HCT116 (cell line): ENCODE data around the gene C3orf52. TPM values are rescaled to one million over a fixed set of nuclear protein-coding genes. Genes with fewer than 3 reads are reported as not detected.

Experiments used
- ATAC-seq: fragments of 200-7000 bp; cut with Tn5 transposase; 2 replicates; pipeline ENCODE4 v1.9.1; 2020; ENCODE audit warnings: mild to moderate bottlenecking, moderate library complexity
- BruUV-seq: library from RNA; stranded (reverse); fragments of 400-500 nt; replicated peaks from 2 replicates; lab custom pipeline; 2021; lab: Mats Ljungman, UMichigan
- CTCF ChIA-PET: fragments of 300-600 bp; sonication (Branson Sonifier 250); formaldehyde crosslinking; loops from one replicate; lab custom pipeline; 2021; ENCODE audit warnings: antibody characterized with exemption; lab: Charles Lee
- POLR2A ChIA-PET: fragments of 300-600, 350-600 bp; sonication (Branson Sonifier 250); formaldehyde crosslinking; loops from one replicate; lab custom pipeline; 2021; ENCODE audit warnings: antibody characterized with exemption; lab: Charles Lee
- RAD21 ChIA-PET, 2 experiments: fragments of 300-600 bp; sonication (Branson Sonifier 250); formaldehyde crosslinking; loops; one replicate each; lab custom pipeline; 2023; ENCODE audit warnings: low total read pairs in 2 of 2; ENCODE audit not compliant: uncharacterized antibody in 2 of 2, unreplicated experiment in 2 of 2, low non-redundant PET in 1 of 2; lab: Charles Lee
- DNase-seq: peaks from one replicate; pipeline ENCODE4 v3.0.0-alpha.2; 2010; ENCODE audit warnings: low read depth, low spot score
- H2AFZ ChIP-seq: fragments of 200-600 bp; shearing (Covaris generic), sonication (generic); 2 replicates; pipeline ENCODE4 v1.6.1; 2017; ENCODE audit warnings: low read depth, mixed run types, mixed read lengths, antibody characterized with exemption, low read length; ENCODE audit not compliant: poor library complexity, severe bottlenecking
- H3K27ac ChIP-seq: 2 replicates; pipeline ENCODE4 v1.5.1; 2012; ENCODE audit warnings: low read depth, low read length
- H3K27me3 ChIP-seq: fragments of 200-600 bp; sonication (generic); 2 replicates; pipeline ENCODE4 v1.6.1; 2016; ENCODE audit warnings: mixed run types, low read length, mixed read lengths; ENCODE audit not compliant: insufficient read depth
- H3K36me3 ChIP-seq, 2 experiments: fragments of 200-500 bp in 1 of 2; fragments of 200-600 bp in 1 of 2; sonication (Bioruptor generic) in 1 of 2; sonication (generic) in 1 of 2; 2 replicates each; pipeline versions ENCODE4 v1.5.1 to v1.6.1; 2014 to 2016; ENCODE audit warnings: low read length in 2 of 2, inconsistent platforms in 1 of 2, mixed read lengths in 1 of 2, mixed run types in 1 of 2; ENCODE audit not compliant: insufficient read depth in 2 of 2, control insufficient read depth in 1 of 2
- H3K4me1 ChIP-seq, 2 experiments: fragments of 200-600 bp in 1 of 2; sonication (generic) in 1 of 2; 2 replicates each; pipeline versions ENCODE4 v1.5.1 to v1.6.1; 2012 to 2017; ENCODE audit warnings: low read length in 2 of 2, inconsistent platforms in 1 of 2, mild to moderate bottlenecking in 1 of 2, mixed read lengths in 1 of 2, mixed run types in 1 of 2, moderate library complexity in 1 of 2; ENCODE audit not compliant: insufficient read depth in 2 of 2, control insufficient read depth in 1 of 2
- H3K4me2 ChIP-seq: fragments of 200-600 bp; sonication (generic); 2 replicates; pipeline ENCODE4 v1.6.1; 2017; ENCODE audit warnings: mixed run types, low read length, mixed read lengths
- H3K4me3 ChIP-seq, 2 experiments: fragments of 200-600 bp in 1 of 2; sonication (generic) in 1 of 2; replicated peaks in 1 of 2; 2 replicates each; pipeline ENCODE4 v1.5.1; 2011 to 2016; ENCODE audit warnings: low read length in 2 of 2, control low read depth in 1 of 2, low read depth in 1 of 2, mild to moderate bottlenecking in 1 of 2, mixed read lengths in 1 of 2, mixed run types in 1 of 2
- H3K79me2 ChIP-seq: fragments of 200-600 bp; sonication (generic); 2 replicates; pipeline ENCODE4 v1.6.1; 2017; ENCODE audit warnings: mild to moderate bottlenecking, mixed run types, low read length, moderate library complexity, mixed read lengths; ENCODE audit not compliant: insufficient read depth
- H3K9ac ChIP-seq: fragments of 200-600 bp; sonication (generic); 2 replicates; pipeline ENCODE4 v1.6.1; 2016; ENCODE audit warnings: low read length, mixed read lengths
- H3K9me2 ChIP-seq: fragments of 200-600 bp; sonication (generic), shearing (Covaris generic); 2 replicates; pipeline ENCODE4 v1.6.1; 2017; ENCODE audit warnings: mixed run types, mild to moderate bottlenecking, moderate library complexity; ENCODE audit not compliant: insufficient read depth
- H3K9me3 ChIP-seq, 2 experiments: fragments of 200-500 bp in 1 of 2; fragments of 200-600 bp in 1 of 2; sonication (Bioruptor generic) in 1 of 2; sonication (generic) in 1 of 2; 2 replicates each; pipeline ENCODE4 v1.6.1; 2014 to 2017; ENCODE audit warnings: low read length in 2 of 2, mixed read lengths in 2 of 2, inconsistent platforms in 1 of 2, low read depth in 1 of 2, mild to moderate bottlenecking in 1 of 2, mixed run types in 1 of 2, moderate library complexity in 1 of 2; ENCODE audit not compliant: control insufficient read depth in 1 of 2, insufficient read depth in 1 of 2
- H4K20me1 ChIP-seq: fragments of 200-600 bp; sonication (generic), shearing (Covaris generic); 2 replicates; pipeline ENCODE4 v1.6.1; 2017; ENCODE audit warnings: mixed run types, mild to moderate bottlenecking, moderate library complexity; ENCODE audit not compliant: insufficient read depth
- CEBPB ChIP-seq: IDR thresholded peaks from 2 replicates; pipeline ENCODE4 v1.6.1; 2012; ENCODE audit warnings: low read depth
- EGR1 ChIP-seq: IDR thresholded peaks from 2 replicates; pipeline ENCODE4 v1.6.1; 2012; ENCODE audit warnings: low read depth
- ELF1 ChIP-seq: IDR thresholded peaks from 2 replicates; pipeline ENCODE4 v1.6.1; 2012; ENCODE audit warnings: low read depth, borderline replicate concordance
- FOSL1 ChIP-seq: IDR thresholded peaks from 2 replicates; pipeline ENCODE4 v1.6.1; 2012; ENCODE audit warnings: low read depth
- JUND ChIP-seq: IDR thresholded peaks from 2 replicates; pipeline ENCODE4 v1.6.1; 2012
- POLR2A ChIP-seq: IDR thresholded peaks from 2 replicates; pipeline ENCODE4 v1.7.0; 2011; ENCODE audit warnings: borderline replicate concordance; ENCODE audit not compliant: insufficient read depth, insufficient read length; ENCODE audit errors: extremely low read depth
- RAD21 ChIP-seq: IDR thresholded peaks from 2 replicates; pipeline ENCODE4 v1.6.1; 2012; ENCODE audit warnings: low read depth, mild to moderate bottlenecking
- REST ChIP-seq: IDR thresholded peaks from 2 replicates; pipeline ENCODE4 v1.6.1; 2012; ENCODE audit warnings: low read depth
- SIN3A ChIP-seq: IDR thresholded peaks from 2 replicates; pipeline ENCODE4 v1.6.1; 2012; ENCODE audit warnings: low read depth
- TCF7L2 ChIP-seq: IDR thresholded peaks from 2 replicates; pipeline ENCODE4 v1.7.0; 2011; ENCODE audit warnings: borderline replicate concordance, inconsistent platforms; ENCODE audit not compliant: insufficient read depth, insufficient read length; ENCODE audit errors: extremely low read depth
- YY1 ChIP-seq: IDR thresholded peaks from 2 replicates; pipeline ENCODE4 v1.6.1; 2011; ENCODE audit warnings: low read length, low read depth, moderate library complexity, mild to moderate bottlenecking; ENCODE audit not compliant: insufficient replicate concordance; ENCODE audit errors: extremely low read depth
- ZBTB33 ChIP-seq: IDR thresholded peaks from 2 replicates; pipeline ENCODE4 v1.6.1; 2011; ENCODE audit warnings: mild to moderate bottlenecking, low read length, moderate library complexity; ENCODE audit not compliant: insufficient replicate concordance; ENCODE audit errors: extremely low read depth
- intact Hi-C: fragments of 100-400 bp; cut with micrococcal nuclease; formaldehyde crosslinking; loops from 2 replicates; pipeline ENCODE4 v1.10.0; 2022
- total RNA-seq: library from RNA; stranded (reverse); gene quantifications from one replicate; pipeline ENCODE4 v1.2.1, GENCODE V29; 2021; ENCODE audit not compliant: unreplicated experiment
- TF ChIP-seq, protein P1 (sequence below), 3 experiments: fragments of 200-600 bp in 1 of 3; sonication (generic) in 1 of 3; IDR thresholded peaks in 2 of 3; conservative IDR thresholded peaks in 1 of 3; 2 replicates each; pipeline ENCODE4 v1.5.1; 2012 to 2017; ENCODE audit warnings: low read depth in 2 of 3, low read length in 2 of 3, antibody characterized with exemption in 1 of 3, borderline replicate concordance in 1 of 3, control low read depth in 1 of 3, mild to moderate bottlenecking in 1 of 3, mixed read lengths in 1 of 3, mixed run types in 1 of 3, moderate library complexity in 1 of 3; ENCODE audit not compliant: insufficient read depth in 1 of 3

C3orf52 gene
- total RNA-seq, 1 experiment from 2014 or later = 14.3 TPM

DNA sequence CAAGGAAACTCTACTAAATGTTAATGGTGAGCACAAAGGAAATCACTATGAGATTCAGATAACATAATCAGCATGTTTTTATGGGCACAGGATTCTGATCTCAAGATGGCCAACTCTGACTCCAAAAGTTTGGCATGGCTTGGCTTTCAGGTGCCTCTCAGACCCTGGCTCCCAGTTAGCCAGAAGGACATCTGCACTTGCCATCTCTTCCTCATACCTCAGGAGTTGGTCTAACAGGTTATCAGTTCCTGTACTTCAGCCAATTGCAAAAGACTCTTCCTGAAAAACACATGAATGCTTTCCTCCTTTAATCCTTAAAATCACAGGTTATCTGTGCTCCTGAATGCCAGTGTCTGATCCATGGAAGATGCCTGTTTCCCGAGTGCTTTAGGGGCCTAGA lies 26.7 kb upstream of the C3orf52 start:
- intact Hi-C loops = no loop called here
- TF ChIP-seq RAD21 (no peak), ZBTB33 (no peak), SIN3A (no peak), EGR1 (no peak), JUND (no peak), POLR2A (no peak), YY1 (no peak), REST (no peak), TCF7L2 (no peak), ELF1 (no peak), CEBPB (no peak), FOSL1 (no peak)
- TF ChIP-seq, protein P1, sequence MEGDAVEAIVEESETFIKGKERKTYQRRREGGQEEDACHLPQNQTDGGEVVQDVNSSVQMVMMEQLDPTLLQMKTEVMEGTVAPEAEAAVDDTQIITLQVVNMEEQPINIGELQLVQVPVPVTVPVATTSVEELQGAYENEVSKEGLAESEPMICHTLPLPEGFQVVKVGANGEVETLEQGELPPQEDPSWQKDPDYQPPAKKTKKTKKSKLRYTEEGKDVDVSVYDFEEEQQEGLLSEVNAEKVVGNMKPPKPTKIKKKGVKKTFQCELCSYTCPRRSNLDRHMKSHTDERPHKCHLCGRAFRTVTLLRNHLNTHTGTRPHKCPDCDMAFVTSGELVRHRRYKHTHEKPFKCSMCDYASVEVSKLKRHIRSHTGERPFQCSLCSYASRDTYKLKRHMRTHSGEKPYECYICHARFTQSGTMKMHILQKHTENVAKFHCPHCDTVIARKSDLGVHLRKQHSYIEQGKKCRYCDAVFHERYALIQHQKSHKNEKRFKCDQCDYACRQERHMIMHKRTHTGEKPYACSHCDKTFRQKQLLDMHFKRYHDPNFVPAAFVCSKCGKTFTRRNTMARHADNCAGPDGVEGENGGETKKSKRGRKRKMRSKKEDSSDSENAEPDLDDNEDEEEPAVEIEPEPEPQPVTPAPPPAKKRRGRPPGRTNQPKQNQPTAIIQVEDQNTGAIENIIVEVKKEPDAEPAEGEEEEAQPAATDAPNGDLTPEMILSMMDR (IDR thresholded peaks at IDR 0.05 in 2 of 3, conservative IDR thresholded peaks at IDR 0.05 in 1 of 3; ENCODE audit: borderline replicate concordance in 1 of 3, insufficient read depth in 1 of 3, low read depth in 2 of 3, low read length in 2 of 3) = no peak
- TF ChIP-seq, all 23 proteins: peak for 0
- Histone ChIP-seq H3K9me3 (no peaks in the 10 kb centered on the region), H3K79me2 (no peaks in the 10 kb centered on the region), H3K9ac (no peak overlapping the region), H3K36me3 (no peaks in the 10 kb centered on the region), H2AFZ (no peak overlapping the region), H4K20me1 (no peaks in the 10 kb centered on the region), H3K4me1 (0 out of 4 replicates have a peak, but pooled peaks cover 0 to 3% of the 10 kb centered on the region in 2 experiments), H3K4me3 (no peak overlapping the region), H3K27ac (no peak overlapping the region), H3K27me3 (no peaks in the 10 kb centered on the region), H3K9me2 (no peaks in the 10 kb centered on the region), H3K4me2 (no peak overlapping the region)
- DNase-seq (no peak), ATAC-seq (no peak)
- CTCF ChIA-PET = no interaction called here
- RAD21 ChIA-PET = no interaction called here
- POLR2A ChIA-PET = no interaction called here
- no TSS peak for BruUV-seq
